RWPE2 (cell line): Measurements from ENCODE around the gene ZFAND3.
"Not testable (repeated sequence)": the region's sequence is repeated elsewhere in the genome, so short reads cannot be mapped to it uniquely, and the experiment has no call there.

Experiments
- ATAC-seq: fragments of 200-7000 bp; cut with Tn5 transposase; 3 replicates; pipeline ENCODE4 v1.9.1; 2021; ENCODE audit warnings: low read depth
- DNase-seq: peaks from one replicate; pipeline ENCODE4 v3.0.0-alpha.2; 2020; ENCODE audit warnings: low spot score
- H3K27ac ChIP-seq: fragments of 450-650 bp; 2 replicates; pipeline ENCODE4 v1.5.1; 2017; ENCODE audit warnings: mild to moderate bottlenecking; ENCODE audit not compliant: poor library complexity, severe bottlenecking
- H3K27me3 ChIP-seq: fragments of 250-450 bp; sonication (Bioruptor Pico); 2 replicates; pipeline ENCODE4 v1.5.1; 2021; ENCODE audit warnings: mild to moderate bottlenecking, moderate library complexity; ENCODE audit not compliant: insufficient read depth, poor library complexity, severe bottlenecking
- H3K36me3 ChIP-seq: fragments of 250-450 bp; sonication (Bioruptor Pico); 2 replicates; pipeline ENCODE4 v1.5.1; 2020; ENCODE audit warnings: low read depth, mild to moderate bottlenecking, moderate library complexity
- H3K4me1 ChIP-seq: fragments of 250-450 bp; sonication (Bioruptor Pico); 2 replicates; pipeline ENCODE4 v1.5.1; 2021; ENCODE audit warnings: mild to moderate bottlenecking, moderate library complexity; ENCODE audit not compliant: insufficient read depth, poor library complexity, severe bottlenecking
- H3K4me3 ChIP-seq: fragments of 250-450 bp; sonication (Bioruptor Pico); 2 replicates; pipeline ENCODE4 v1.5.1; 2021; ENCODE audit warnings: mild to moderate bottlenecking, moderate library complexity; ENCODE audit not compliant: severe bottlenecking
- H3K9me3 ChIP-seq: fragments of 250-450 bp; sonication (Bioruptor Pico); 2 replicates; pipeline ENCODE4 v1.5.1; 2021; ENCODE audit warnings: mild to moderate bottlenecking, moderate library complexity; ENCODE audit not compliant: severe bottlenecking
- CTCF ChIP-seq: fragments of 450-650 bp; IDR thresholded peaks from one replicate; pipeline ENCODE4 v1.5.1; 2017; ENCODE audit warnings: mild to moderate bottlenecking, moderate library complexity; ENCODE audit not compliant: poor library complexity, severe bottlenecking

The ZFAND3 gene

DNA sequence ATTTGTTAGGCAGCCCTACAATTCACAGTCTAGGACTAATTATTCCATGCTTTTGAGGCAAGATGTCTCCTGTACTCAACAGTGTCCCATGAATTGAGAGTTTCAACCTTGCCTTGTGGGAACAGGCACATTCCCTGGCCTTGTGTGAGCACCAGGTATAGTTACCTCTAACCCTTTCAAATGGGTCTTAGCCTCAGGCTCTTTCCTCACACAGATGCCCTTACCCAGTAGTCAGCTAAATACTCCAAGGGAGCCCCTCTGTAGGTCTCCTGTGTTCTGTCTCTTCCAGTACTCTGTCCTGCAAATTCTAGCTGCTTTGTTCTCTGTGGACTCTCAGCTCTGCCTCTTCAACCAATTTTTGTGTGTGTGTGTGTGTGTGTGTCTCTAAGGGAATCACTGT lies 135.3 kb downstream of the ZFAND3 start:
- ATAC-seq (no peak), DNase-seq (no peak)
- no peak overlapping the region for H3K27ac ChIP-seq
- H3K9me3 ChIP-seq: no peaks in the 10 kb centered on the region
- H3K36me3 ChIP-seq: no peaks in the 10 kb centered on the region
- H3K4me3 ChIP-seq: no peak overlapping the region
- TF ChIP-seq CTCF: no peak
- no peaks in the 10 kb centered on the region for H3K4me1 ChIP-seq
- H3K27me3 ChIP-seq: no peaks in the 10 kb centered on the region

GRCh38 chr6:37956711-37957275 lies 137.3 kb downstream of the ZFAND3 start:
- Histone ChIP-seq H3K27ac (no peak overlapping the region), H3K9me3 (no peaks in the 10 kb centered on the region), H3K27me3 (no peaks in the 10 kb centered on the region), H3K36me3 (no peaks in the 10 kb centered on the region), H3K4me1 (no peaks in the 10 kb centered on the region), H3K4me3 (no peak overlapping the region)
- DNase-seq (no peak), ATAC-seq (no peak)
- no peak for TF ChIP-seq CTCF

DNA sequence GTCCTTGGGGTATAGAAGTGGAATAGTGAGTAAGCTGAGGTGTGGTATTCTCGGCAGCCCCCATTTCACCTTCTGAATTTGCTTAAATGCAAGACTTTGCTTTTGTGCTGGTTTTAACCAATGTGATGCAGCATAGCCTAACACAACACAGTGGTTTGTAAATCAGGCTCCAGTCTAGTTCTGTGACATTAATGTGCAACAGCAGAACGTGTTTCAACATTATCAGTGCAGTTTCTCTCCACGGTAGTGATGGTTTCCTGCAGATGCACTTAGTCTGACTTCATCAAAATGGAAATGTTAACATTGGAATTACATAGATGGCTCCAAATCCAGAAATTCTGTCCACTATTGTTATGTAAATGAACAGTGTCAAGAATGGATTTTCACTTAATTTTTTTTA lies 139.5 kb downstream of the ZFAND3 start:
- H3K36me3 ChIP-seq: no peaks in the 10 kb centered on the region
- DNase-seq (no peak), ATAC-seq (no peak)
- no peak for TF ChIP-seq CTCF
- H3K4me1 ChIP-seq: no peaks in the 10 kb centered on the region
- no peaks in the 10 kb centered on the region for H3K27me3 ChIP-seq
- H3K27ac ChIP-seq: no peak overlapping the region
- H3K9me3 ChIP-seq: no peaks in the 10 kb centered on the region
- no peak overlapping the region for H3K4me3 ChIP-seq

DNA sequence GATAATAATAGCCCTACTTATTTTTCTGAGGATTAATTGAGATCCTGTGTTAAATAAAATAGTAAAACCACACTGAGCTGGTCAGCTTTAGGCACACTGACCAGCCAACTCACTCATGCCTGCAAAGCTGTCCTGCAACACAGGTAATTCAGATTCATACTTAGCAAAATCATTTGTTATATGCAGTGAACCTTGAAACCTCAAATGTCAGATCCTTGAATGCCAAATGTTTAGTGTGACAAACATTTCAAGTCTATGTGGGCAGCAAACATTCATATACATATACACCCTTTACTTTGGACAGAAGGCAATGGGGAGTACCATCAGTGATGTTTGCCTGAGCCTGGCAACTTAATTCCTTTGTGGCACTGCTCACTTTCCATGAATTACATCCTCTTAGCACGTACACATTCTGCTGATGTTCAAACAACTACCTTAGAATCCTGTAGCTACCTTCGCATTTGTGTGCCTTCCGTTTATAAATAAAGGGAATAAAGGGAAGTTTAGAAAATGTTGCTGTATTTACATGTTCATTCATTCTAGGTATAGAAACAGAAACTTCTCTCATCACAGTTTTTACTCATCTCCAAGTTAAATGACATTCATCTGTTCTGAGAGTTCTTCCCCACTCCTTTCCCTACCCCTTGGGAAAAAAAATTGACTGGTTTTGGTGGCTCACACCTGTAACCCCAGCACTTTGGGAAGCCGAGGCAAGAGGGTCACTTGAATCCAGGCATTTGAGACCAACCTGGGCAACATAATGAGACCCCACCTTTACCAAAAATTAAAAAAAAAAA lies 140.8 kb downstream of the ZFAND3 start:
- no peak for ATAC-seq
- no peak overlapping the region for H3K27ac ChIP-seq
- no peaks in the 10 kb centered on the region for H3K9me3 ChIP-seq
- no peak for DNase-seq
- H3K4me1 ChIP-seq: no peaks in the 10 kb centered on the region
- TF ChIP-seq CTCF: no peak
- H3K27me3 ChIP-seq: no peaks in the 10 kb centered on the region
- no peak overlapping the region for H3K4me3 ChIP-seq
- no peaks in the 10 kb centered on the region for H3K36me3 ChIP-seq

DNA sequence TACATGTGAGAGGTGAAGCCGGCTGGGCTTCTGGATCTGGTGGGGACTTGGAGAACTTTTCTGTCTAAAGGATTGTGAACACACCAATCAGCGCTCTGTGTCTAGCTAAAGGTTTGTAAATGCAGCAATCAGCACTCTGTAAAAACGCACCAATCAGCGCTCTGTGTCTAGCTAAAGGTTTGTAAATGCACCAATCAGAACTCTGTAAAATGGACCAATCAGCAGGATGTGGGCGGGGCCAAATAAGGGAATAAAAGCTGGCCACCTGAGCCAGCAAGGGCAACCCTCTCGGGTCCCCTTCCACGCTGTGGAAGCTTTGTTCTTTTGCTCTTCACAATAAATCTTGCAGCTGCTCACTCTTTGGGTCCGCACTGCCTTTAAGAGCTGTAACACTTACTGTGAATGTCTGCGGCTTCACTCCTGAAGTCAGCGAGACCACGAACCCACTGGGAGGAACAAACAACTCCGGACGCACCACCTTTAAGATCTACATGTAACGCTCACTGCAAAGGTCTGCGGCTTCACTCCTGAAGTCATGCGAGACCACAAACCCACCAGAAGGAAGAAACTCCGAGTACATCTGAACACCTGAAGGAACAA lies 143.1 kb downstream of the ZFAND3 start:
- H3K36me3 ChIP-seq, H3K4me3 ChIP-seq, H3K9me3 ChIP-seq, DNase-seq, H3K27ac ChIP-seq, H3K27me3 ChIP-seq, ATAC-seq: not testable (repeated sequence)
- H3K4me1 ChIP-seq: peaks cover 14% of the 10 kb centered on the region
